Measurements from ENCODE around the gene SMTNL2.

- TF ChIP-seq CTCF (IDR thresholded peaks at IDR 0.05): no peak
- TF ChIP-seq POLR2A (IDR thresholded peaks at IDR 0.05): no peak
Observed at GRCh38 chr17:4573115-4573514, 11.2 kb upstream of the SMTNL2 start.
